Measurements from ENCODE around the gene PLSCR5.

GRCh38 chr3:146640955-146641867 lies 36.1 kb upstream of the PLSCR5 start:
- TF ChIP-seq CTCF (IDR thresholded peaks at IDR 0.05; ENCODE audit: low read depth, low read length, missing input control): peak; percentile 61
- TF ChIP-seq ATF3 (IDR thresholded peaks at IDR 0.05): no peak
- no peak for TF ChIP-seq JUND (IDR thresholded peaks at IDR 0.05)
- peak; percentile 78 to 84 for TF ChIP-seq RAD21 (IDR thresholded peaks at IDR 0.05)

All from liver (tissue), 3 donors.